HG03565 (cell line): ENCODE results near the gene MIA.
A peak's percentile ranks its signal among the peaks of the same experiment; 100 is the strongest.
"Not testable (repeated sequence)": the region's sequence is repeated elsewhere in the genome, so short reads cannot be mapped to it uniquely, and the experiment has no call there.

Experiments
- ATAC-seq: cut with Tn5 transposase; IDR thresholded peaks from one replicate; pipeline ENCODE4 v1.9.1; 2021; ENCODE audit warnings: mild to moderate bottlenecking, moderate library complexity; ENCODE audit not compliant: unreplicated experiment

MIA gene

DNA sequence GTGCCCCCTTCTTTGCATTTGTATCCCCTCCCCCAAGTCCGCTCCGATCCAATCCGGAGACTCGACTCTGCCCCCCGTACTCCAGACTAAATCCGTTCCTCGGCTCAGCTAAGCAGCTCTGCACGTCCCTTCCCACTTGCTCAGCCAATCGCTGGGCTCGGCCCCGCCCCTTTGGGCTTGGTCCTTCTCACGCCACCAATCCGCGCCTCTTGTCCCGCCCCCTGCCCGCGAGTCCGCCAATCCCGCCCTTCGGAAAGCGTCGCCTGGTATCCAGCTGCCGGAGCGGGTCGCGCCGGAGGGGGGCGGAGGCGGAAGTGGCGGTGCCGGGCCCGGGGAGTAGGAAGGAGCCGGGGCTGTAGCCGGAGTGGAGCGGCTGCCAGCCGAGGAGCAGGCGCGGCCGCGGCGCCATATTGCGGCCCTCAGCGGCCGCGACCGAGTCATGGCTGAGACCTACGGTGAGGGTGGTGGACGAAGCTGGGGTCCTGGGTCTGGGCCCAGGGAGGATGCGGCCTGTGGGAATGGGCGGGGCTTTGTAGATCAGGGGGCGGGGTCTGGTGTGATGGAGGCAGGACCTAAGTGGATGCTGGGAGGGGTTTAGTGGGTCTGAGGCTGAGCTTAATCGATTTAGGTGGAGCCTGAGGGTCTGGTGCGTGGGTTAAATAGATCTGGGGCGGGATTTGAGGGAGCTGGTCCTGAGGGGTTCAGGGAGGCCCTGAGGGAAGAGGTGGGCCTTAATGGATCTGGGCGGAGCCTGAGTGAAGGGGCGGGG is 2.8 kb downstream of the MIA start, which contains the start of gene RAB4B:
Gene RAB4B, plus strand, starts transcription at position 311 of the 769 bp plus-strand sequence. Its CDS starts 129 bp downstream, at position 440.
- peak; percentile 53 for ATAC-seq

DNA sequence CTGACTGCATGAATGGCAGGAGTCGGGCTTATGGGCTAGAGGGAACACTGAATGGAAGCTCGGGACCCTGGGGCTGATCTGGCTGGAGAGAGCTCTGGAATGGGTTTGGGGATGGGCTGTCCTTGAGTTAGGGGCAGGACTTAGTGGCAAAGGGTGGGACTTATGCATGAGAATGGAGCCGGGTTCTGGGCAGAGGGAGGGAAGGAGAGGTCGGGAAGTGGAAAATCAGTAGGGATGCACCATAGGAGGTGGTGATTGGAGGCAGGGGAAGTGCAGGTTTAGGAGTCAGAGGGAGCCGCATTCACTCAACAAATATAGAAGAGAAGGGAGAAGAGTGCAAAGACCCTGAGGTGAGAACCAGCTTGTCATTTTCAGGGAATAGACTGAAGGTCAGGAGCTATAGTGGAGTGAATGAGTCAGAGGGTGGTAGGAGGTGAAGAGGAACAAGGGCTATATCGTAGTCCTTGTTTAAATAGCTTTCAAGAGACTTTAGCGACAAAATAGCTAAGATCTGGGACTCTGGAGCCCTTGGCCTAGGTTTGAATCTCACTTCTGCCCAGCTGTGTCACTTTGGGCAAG is 3.5 kb downstream of the MIA start:
- no peak for ATAC-seq

DNA sequence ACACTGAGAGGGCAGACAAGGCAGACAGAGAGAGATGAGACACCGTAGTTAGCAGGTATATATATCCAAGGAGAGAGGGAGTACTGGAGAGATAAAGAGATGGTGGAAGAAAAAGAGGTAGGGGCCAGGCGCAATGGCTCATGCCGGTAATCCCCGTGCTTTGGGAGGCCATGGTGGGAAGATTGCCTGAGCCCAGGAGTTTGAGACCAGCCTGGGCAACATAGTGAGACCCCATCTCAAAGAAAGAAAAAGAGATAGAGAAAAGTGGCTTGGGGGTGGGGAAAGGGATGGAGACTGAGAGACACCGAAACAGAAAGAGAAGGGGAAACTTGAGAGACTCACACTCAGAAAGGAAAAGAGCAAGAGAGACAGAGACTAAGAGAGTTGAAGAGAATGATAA is 5.3 kb downstream of the MIA start:
- ATAC-seq: no peak

DNA sequence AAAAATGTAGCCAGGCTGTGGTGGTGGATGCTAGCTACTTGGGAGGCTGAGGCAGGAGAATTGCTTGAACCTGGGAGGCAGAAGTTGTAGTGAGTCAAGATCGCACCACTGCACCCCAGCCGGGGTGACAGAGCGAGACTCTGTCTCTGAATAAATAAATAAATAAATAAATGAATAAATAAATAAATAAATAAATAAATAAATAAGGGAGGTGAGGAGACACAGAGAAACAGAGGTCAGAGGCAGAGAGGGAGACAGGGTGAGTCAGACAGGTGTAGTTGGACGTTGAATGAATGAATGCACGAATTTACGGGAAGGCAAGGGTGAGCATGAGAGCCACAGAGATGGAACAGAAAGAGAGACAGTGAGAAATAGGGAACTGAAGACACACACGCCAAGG is 5.8 kb downstream of the MIA start:
- no peak for ATAC-seq

DNA sequence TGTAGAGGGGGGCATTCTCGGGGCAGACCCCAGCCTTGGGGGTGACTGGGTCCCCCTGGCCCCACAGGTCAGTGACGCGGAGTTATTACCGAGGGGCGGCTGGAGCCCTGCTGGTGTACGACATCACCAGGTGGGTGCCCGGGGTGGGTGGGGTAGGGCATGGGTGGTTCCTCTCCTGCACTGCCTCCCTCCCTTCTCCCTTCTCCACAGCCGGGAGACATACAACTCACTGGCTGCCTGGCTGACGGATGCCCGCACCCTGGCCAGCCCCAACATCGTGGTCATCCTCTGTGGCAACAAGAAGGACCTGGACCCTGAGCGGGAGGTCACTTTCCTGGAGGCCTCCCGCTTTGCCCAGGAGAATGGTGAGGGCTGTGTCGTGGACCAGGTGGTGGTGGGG is 8.4 kb downstream of the MIA start:
- ATAC-seq: no peak

DNA sequence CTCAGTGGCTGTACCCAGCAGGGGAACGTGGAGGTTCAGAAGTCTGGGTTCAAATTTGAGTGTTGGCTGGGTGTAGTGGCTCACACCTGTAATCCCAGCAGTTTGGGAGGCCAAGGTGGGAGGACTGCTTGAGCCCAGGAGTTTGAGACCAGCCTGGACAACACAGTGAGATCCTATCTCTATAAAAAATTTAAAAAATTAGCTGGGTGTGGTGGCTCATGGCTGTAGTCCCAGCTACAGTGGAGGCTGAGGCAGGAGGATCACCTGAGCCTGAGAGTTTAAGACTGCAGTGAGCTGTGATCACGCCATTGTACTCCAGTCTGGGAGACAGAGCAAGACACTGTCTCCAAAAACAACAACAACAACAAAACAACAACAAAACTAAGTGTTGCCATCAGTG is 8.8 kb downstream of the MIA start:
- ATAC-seq: not testable (repeated sequence)

DNA sequence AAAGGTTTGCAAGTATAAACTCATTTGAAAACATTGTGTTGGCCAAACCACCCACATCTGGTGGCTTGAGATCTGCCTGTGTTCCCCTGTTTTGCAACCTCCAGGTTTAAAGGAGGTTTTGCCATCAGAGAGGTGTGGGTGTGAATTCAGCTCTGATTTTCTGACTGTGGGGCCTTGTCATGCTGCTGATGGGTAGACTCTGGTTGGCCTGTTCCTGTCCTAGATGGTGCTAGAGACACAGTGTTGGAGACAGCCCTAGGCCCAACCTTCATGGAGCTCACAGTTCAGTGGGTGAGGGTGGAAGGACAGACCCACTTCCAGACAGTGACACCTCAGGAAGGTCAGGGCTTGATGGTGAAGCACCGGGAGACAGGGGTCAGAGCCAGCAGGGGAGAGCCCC is 10.2 kb downstream of the MIA start:
- no peak for ATAC-seq

DNA sequence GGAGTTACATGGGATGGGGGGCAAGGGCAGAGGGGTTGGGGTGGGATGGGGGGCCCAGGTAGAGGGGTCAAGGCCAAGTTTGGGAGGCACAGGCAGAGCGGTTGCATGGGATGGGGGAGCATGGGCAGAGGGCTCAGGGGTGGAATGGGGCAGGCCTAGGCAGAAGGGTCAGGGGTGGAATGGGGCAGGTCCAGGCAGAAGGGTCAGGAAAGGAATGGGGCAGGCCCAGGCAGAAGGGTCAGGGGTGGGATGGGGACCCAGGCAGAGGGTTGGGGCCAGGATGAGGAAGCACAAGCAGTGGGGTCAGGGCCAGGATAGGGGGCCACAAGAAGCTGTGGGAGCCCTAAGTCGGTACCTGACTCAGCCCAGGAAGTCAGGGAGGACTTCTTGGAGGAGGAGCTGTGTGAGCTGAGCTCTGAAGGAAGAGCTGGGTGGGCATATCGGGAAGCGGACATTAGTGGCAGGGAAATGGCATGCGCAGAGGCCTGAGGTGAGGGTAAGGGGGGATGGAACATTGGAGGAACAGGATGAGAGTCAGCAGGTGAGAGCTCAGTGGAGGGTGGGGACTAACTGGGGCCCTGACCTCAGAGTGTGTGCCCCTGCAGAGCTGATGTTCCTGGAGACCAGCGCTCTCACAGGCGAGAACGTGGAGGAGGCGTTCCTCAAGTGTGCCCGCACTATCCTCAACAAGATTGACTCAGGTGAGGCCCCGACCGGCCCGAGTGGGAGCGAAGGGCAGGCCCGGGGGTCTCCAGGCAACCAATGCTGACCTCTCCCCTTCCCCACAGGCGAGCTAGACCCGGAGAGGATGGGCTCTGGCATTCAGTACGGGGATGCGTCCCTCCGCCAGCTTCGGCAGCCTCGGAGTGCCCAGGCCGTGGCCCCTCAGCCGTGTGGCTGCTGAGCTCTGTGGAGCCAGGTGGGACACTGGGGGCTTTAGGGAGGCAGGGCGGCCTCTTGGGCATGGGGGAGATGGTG is 11.0 kb downstream of the MIA start:
- no peak for ATAC-seq

DNA sequence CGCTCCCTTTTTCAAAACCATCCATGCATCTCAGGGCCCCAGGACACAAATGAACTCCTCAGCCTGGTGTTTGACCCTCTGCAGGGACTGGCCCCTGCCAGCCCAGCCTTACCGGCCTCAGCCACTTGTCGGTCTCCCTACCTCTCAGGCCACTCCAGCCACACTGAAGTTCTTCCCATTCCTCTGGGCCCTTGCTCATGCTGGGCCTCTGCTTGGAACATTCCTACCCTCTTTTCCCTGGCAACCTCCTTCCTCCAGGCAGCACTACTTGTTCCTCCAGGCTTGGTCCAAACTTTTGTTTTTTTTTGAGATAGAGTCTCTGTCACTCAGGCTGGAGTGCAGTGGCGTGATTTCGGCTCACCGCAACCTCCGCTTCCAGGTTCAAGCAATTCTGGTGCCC is 16.0 kb downstream of the MIA start:
- no peak for ATAC-seq

DNA sequence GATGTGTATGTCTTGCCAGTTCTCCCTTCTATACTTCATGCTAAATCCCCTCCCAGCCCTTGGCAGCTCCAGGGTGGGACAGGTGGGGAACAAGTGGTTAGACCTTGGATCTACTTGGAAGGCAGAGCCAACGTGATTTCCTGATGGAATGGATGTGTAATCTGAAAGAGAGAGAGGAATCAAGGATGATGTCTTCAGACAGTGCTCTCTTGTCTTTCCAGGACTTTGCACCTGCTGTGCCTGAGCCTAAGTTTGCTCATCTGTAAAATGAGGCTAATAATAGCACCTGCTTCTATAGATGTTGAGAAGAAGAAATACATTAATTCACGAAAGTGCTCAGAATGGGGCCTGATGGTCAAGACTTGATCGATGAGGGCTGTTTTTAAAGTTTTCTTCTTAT is 16.7 kb downstream of the MIA start:
- no peak for ATAC-seq

DNA sequence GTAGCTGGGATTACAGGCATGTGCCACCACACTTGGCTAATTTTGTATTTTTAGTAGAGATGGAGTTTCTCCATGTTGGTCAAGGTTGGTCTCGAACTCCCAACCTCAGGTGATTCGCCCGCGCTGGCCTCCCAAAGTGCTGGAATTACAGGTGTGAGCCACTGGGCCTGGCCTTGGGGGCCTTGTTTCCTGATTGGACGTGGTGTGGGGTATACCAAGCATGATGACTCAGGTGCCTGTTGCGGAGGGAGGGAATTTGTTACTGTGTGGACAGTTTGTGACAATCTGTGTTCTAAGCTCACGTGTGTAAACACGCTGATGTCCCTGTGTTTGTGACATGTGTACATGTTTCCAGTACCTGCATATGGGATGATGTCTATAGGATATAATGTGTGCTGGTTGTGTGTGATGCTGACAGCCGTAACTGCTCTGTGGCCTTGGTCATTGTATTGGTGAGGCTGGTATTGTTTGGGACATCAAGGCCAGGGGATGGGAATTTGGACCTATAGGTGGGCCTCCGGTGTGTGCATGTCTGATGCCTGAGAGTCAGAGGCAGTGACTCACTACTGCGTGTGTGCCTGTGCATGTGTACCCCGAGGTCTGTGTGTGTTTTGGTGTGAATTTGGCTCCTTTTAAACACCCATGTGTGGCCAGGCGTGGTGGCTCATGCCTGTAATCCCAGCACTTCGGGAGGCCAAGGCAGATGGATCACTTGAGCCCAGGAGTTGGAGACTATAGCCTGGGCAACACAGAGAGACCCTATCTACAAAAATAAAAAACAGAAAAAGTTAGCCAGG is 22.0 kb downstream of the MIA start:
- ATAC-seq: no peak

DNA sequence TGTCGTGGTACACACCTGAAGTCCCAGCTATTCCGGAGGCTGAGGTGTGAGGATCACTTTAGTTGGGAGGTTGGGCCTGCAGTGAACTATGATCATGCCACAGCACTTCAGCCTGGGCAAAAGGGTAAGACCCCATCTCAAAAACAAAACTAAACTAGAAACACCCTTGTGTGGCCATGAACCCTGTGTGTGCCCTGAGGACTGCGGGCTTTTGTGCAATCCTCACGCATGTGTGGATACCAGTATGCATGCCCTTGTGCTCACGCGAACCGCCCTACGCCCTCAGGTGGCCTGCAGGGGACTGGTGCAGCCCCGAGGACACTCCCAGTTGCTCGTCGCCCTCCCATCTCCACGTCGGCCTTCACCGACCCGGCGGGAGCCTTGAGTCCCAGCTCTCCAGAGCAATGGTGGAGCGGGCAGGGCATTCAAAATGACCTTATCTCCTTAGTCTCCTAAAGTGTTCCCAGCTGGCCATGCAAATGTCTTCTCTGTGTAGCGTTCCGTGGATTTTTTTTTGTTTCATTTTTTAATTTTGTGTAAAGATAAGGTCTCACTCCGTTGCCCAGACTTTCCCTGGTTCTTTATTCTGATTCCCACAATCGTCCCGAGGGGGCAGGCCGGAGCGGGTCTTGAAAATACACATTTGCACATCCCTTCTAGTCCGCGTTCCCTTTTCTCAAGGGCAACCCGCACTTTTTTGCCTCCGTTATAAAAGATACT is 22.8 kb downstream of the MIA start:
- no peak for ATAC-seq

DNA sequence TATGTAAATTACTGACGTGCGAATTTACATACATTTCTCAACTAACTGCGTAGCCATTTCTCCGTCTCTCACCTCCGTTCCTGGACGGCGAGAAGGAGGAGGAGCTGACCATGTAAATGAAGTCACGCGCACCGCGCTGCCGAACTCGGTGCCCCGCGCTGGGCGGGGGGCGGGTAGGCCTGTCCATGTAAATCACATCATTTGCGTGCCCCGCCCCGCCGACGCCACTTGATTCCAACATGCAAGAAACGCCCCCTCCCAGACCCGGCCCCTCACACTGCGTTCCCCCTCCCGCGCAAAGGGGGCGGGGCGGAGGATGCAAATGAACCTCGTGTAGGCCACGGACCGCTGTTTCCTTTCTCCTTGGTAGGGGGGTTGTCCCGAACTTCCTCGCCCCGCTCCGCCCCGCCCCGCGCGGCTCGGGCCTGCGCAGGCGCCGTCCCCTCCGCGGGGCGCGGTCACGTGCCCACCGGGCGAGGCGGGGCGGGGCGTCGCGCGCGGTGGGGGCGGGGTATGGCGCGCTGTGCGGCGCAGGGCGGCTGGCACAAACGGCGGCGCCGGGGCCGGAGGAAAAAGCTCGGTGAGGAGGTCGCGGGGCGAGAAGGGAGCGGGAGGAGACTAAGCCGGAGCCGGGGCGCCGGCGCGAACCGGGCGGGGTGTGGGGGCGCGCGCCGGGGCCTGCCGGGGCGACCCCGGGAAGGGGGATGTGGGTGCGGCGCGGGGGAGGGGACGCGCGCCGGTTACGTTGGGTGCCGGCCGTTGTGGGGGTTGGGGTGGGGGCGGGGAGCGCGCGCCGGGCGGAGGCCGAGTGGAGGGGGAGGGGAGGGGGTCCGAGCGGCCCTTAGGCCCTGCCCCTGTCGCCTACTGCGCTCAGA is 23.6 kb downstream of the MIA start, which contains the start of gene EGLN2:
Gene EGLN2, plus strand, starts transcription at position 509 of the 875 bp plus-strand sequence. CDS start 1,382 bp downstream, outside the sequence.
- ATAC-seq: peak; percentile 72

DNA sequence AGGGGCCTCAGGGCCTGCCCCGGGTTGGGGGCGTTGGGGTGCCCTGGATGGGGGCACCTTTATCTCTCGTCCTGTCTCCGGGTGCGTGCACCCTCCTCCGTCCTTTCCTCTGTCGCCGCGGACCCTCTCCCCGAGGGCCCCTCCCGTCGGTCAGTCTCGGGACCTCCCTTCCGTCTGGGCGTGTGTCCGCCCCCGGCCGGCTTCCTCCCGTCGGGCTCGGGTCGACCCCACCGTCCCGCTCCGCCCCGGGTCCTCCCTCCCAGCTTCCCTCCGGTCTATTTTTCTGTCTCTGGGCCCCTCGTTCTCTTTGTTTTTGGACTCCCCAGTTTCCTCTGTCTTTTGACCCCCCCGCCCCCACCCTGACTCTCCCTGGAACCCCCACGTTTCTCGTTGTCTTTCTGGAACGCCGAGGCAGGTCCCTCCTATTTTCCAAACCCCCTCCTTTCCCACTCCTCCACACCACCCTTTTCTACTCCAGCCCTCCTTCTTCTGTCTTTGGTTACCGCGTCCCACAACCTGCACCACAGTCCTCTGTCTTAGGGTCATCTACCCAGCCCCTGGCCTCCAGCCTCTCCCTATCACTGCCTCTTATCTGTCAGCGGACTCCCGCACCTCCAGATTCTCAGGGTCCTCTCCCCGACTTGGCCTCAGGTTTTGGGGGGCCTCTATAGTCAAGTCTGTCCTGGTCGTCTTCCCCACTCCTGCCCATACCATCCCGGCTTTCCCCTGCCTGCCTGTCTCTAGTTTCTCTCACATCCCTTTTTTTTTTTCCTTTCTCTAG is 24.4 kb downstream of the MIA start:
- no peak for ATAC-seq

DNA sequence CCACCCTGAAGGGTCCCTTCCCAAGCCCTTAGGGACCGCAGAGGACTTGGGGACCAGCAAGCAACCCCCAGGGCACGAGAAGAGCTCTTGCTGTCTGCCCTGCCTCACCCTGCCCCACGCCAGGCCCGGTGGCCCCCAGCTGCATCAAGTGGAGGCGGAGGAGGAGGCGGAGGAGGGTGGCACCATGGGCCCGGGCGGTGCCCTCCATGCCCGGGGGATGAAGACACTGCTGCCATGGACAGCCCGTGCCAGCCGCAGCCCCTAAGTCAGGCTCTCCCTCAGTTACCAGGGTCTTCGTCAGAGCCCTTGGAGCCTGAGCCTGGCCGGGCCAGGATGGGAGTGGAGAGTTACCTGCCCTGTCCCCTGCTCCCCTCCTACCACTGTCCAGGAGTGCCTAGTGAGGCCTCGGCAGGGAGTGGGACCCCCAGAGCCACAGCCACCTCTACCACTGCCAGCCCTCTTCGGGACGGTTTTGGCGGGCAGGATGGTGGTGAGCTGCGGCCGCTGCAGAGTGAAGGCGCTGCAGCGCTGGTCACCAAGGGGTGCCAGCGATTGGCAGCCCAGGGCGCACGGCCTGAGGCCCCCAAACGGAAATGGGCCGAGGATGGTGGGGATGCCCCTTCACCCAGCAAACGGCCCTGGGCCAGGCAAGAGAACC is 25.1 kb downstream of the MIA start:
- ATAC-seq: no peak

DNA sequence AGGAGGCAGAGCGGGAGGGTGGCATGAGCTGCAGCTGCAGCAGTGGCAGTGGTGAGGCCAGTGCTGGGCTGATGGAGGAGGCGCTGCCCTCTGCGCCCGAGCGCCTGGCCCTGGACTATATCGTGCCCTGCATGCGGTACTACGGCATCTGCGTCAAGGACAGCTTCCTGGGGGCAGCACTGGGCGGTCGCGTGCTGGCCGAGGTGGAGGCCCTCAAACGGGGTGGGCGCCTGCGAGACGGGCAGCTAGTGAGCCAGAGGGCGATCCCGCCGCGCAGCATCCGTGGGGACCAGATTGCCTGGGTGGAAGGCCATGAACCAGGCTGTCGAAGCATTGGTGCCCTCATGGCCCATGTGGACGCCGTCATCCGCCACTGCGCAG is 25.7 kb downstream of the MIA start:
- ATAC-seq: no peak

DNA sequence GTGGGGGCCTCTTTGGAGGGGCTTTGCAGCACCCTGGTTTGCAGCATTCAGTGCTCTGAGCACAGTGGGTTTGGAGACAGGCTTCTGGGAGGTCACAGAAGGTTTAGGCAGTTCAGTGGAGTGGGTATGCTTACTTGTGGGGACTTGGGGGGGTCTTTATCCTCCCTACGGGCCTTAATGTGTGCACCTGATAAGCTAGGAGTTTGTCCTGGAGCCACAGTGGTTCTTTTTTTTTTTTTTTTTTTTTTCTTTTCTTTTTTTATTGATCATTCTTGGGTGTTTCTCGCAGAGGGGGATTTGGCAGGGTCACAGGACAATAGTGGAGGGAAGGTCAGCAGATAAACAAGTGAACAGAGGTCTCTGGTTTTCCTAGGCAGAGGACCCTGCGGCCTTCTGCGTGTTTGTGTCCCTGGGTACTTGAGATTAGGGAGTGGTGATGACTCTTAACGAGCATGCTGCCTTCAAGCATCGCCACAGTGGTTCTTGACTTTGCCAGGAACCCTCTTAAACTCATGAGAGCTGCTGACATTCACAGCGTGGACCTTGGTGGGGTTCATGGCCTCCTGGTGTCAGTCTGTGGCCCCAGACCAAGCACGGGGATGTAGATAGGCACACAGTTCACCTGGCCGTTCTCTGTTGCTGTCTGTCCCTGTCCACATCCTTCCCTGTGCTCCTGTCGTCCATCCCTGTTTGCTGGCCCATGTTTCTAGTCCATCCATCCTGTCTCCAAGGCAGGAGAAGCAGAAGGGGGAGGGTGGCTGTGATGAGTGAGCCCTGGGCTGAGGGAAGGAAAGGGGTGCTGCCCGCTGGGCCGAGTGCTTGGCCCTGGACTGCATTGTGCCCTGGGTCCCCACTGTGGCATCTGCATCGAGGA is 26.3 kb downstream of the MIA start:
- ATAC-seq: no peak
